Fibroblast of upper back skin (primary cell): ENCODE measurements around the gene RNF40.

Experiments
- DNase-seq: peaks from one replicate; pipeline ENCODE4 v3.0.0-alpha.2; 2013

Gene RNF40

GRCh38 chr16:30821891-30822290 is 59.8 kb downstream of the RNF40 start:
- DNase-seq = no peak
